Hematopoietic multipotent progenitor cell treated with erythropoietin and hydrocortisone succinate and interleukin-3 and kit ligand, for 17 days (in vitro differentiated cells): ENCODE data around the gene NBPF3.
A peak's percentile ranks its signal among the peaks of the same experiment; 100 is the strongest.
"Not testable (repeated sequence)": the region's sequence is repeated elsewhere in the genome, so short reads cannot be mapped to it uniquely, and the experiment has no call there.

Experiments used
- DNase-seq: peaks from one replicate; pipeline ENCODE4 v3.0.0-alpha.2; 2015; ENCODE audit warnings: low spot score

The NBPF3 gene

GRCh38 chr1:21519486-21520070 lies 79.6 kb downstream of the NBPF3 start:
- not testable (repeated sequence) for DNase-seq

- no peak for DNase-seq
These were observed 81.2 kb downstream of the NBPF3 start for GRCh38 chr1:21520899-21521716.

- DNase-seq: no peak
These were observed 81.8 kb downstream of the NBPF3 start for GRCh38 chr1:21521717-21522060.

- no peak for DNase-seq
These were observed 82.6 kb downstream of the NBPF3 start for GRCh38 chr1:21522525-21523038.

GRCh38 chr1:21523297-21523813 lies 83.4 kb downstream of the NBPF3 start:
- no peak for DNase-seq

GRCh38 chr1:21524220-21524619 lies 84.3 kb downstream of the NBPF3 start:
- no peak for DNase-seq

GRCh38 chr1:21524686-21525339 lies 84.9 kb downstream of the NBPF3 start:
- DNase-seq: no peak

- no peak for DNase-seq
These were observed 85.4 kb downstream of the NBPF3 start for GRCh38 chr1:21525340-21525717.

GRCh38 chr1:21526441-21526840 lies 86.5 kb downstream of the NBPF3 start:
- no peak for DNase-seq

GRCh38 chr1:21530368-21531016 lies 90.6 kb downstream of the NBPF3 start:
- DNase-seq: no peak

GRCh38 chr1:21531241-21531640 lies 91.3 kb downstream of the NBPF3 start:
- peak; percentile 62 for DNase-seq

- DNase-seq: no peak
These were observed 92.6 kb downstream of the NBPF3 start for GRCh38 chr1:21532496-21532895.

GRCh38 chr1:21532992-21533534 lies 93.1 kb downstream of the NBPF3 start:
- no peak for DNase-seq

- no peak for DNase-seq
These were observed 94.2 kb downstream of the NBPF3 start for GRCh38 chr1:21534146-21534545.
